ENCODE results near the gene COL12A1.

- TF ChIP-seq POLR2A (IDR thresholded peaks at IDR 0.05), result no peak
- no peak for TF ChIP-seq CTCF (IDR thresholded peaks at IDR 0.05)
Observed at GRCh38 chr6:75202676-75203131, 3.1 kb downstream of the COL12A1 start.
